Right lobe of liver (tissue), 4 donors: ENCODE measurements around the gene ARPC2.

Source experiments
- CTCF ChIP-seq, 4 donors: fragments of 200-600 bp in 3 of 4; fragments of 450-650 bp in 1 of 4; IDR thresholded peaks; one replicate each; pipeline versions ENCODE4 v1.5.1 to v1.8.0; 2016 to 2022; ENCODE audit warnings: antibody characterized with exemption in 4 of 4, mild to moderate bottlenecking in 2 of 4
- POLR2A ChIP-seq: fragments of 450-650 bp; IDR thresholded peaks from one replicate; pipeline ENCODE4 v1.6.1; 2017; ENCODE audit warnings: antibody characterized with exemption, mild to moderate bottlenecking
- donor health status: DM: no; HTN: no; CAD: no.
- donor health status: DM: no; HTN: no; CAD: no.
- donor health status: DM: no; HTN: yes; CAD: no.

GRCh38 chr2:218236829-218237228 is 19.8 kb downstream of the ARPC2 start:
- no peak for TF ChIP-seq CTCF (IDR thresholded peaks at IDR 0.05)
- no peak for TF ChIP-seq POLR2A
